ENCODE data around the gene TBC1D1. TPM values are rescaled to one million over a fixed set of nuclear protein-coding genes. Genes with fewer than 3 reads are reported as not detected.

The TBC1D1 gene
- total RNA-seq, 4 donors from 2014 or later: 111 to 176 (median 142) TPM

DNA sequence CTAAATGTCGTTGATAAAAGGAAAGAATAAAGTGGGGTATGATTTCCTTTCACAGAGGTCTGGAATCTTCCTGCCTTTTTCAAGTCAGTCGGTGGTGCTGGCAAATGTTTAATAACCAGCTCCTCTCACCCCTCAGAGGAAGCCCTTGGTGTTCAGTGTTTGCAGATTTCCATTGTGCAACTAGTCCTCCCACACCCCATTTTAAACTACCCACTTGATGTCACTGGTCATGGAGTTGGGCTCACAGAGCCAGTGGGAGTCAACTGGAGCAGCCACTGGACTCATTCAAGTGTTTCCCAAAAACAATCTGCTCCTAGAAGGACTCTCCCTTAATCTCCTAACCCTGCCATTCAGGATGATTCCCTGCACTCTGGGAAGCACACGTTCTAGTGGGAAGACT is 218.5 kb downstream of the TBC1D1 start:
- DNase-seq (no peak), ATAC-seq (no peak)
- Histone ChIP-seq H3K27ac (no peak overlapping the region), H3K4me1 (peaks cover 11 to 12% of the 10 kb centered on the region in 2 donors), H3K36me3 (peaks cover 0 to 39% of the 10 kb centered on the region in 2 donors), H3K4me3 (no peak overlapping the region), H3K27me3 (no peaks in the 10 kb centered on the region), H3K9me3 (no peaks in the 10 kb centered on the region)
- in situ Hi-C loops (cut with MboI; ENCODE audit: low sequenced_read_pairs in 4 of 4): no loop called here
- TF ChIP-seq POLR2A (IDR thresholded peaks at IDR 0.05) (no peak), CTCF (IDR thresholded peaks at IDR 0.05 in 4 of 5, conservative IDR thresholded peaks at IDR 0.05 in 1 of 5) (no peak)
- intact Hi-C loops (cut with DNase I; ENCODE audit: low total_unique reads): no loop called here

DNA sequence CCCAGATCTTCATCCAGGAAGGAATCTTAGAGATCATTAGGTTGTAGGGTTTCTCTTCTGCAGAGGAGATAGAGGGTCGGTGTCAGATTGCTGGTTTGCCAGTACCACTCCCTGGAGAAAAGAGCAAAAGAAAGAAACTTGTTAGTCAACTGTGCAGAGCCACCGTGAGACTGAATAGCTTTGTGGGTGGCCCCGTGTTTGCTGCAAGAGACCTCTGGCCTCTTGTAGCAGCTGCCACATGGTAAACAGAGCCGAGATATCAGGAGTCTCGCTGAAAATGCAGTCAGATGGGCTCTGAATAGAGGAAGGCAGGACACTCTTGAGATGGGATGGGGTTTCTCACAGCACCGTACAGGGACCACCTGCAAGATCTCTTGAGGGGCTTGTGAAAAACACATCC is 219.0 kb downstream of the TBC1D1 start:
- Histone ChIP-seq H3K4me1 (peaks cover 11 to 12% of the 10 kb centered on the region in 2 donors), H3K36me3 (peaks cover 0 to 37% of the 10 kb centered on the region in 2 donors), H3K4me3 (no peak overlapping the region), H3K27ac (no peak overlapping the region), H3K9me3 (no peaks in the 10 kb centered on the region), H3K27me3 (no peaks in the 10 kb centered on the region)
- DNase-seq (no peak), ATAC-seq (no peak)
- in situ Hi-C loops (cut with MboI; ENCODE audit: low sequenced_read_pairs in 4 of 4): no loop called here
- no peak for TF ChIP-seq CTCF (IDR thresholded peaks at IDR 0.05 in 4 of 5, conservative IDR thresholded peaks at IDR 0.05 in 1 of 5)
- TF ChIP-seq POLR2A (IDR thresholded peaks at IDR 0.05): no peak
- intact Hi-C loops (cut with DNase I; ENCODE audit: low total_unique reads): no loop called here

- in situ Hi-C loops (cut with MboI; ENCODE audit: low sequenced_read_pairs in 4 of 4): no loop called here
- Histone ChIP-seq H3K4me3 (no peak overlapping the region), H3K36me3 (peaks cover 0 to 26% of the 10 kb centered on the region in 2 donors), H3K27me3 (no peaks in the 10 kb centered on the region), H3K9me3 (no peaks in the 10 kb centered on the region), H3K27ac (no peak overlapping the region), H3K4me1 (peaks cover 11 to 12% of the 10 kb centered on the region in 2 donors)
- intact Hi-C loops (cut with DNase I; ENCODE audit: low total_unique reads): no loop called here
- ATAC-seq (no peak), DNase-seq (no peak)
- TF ChIP-seq POLR2A (IDR thresholded peaks at IDR 0.05): no peak
- TF ChIP-seq CTCF (IDR thresholded peaks at IDR 0.05 in 4 of 5, conservative IDR thresholded peaks at IDR 0.05 in 1 of 5): no peak
Observed at GRCh38 chr4:38111024-38111423, 220.1 kb downstream of the TBC1D1 start.

- peaks cover 11 to 12% of the 10 kb centered on the region in 2 donors for H3K4me1 ChIP-seq
- intact Hi-C loops (cut with DNase I; ENCODE audit: low total_unique reads): no loop called here
- H3K36me3 ChIP-seq: peaks cover 0 to 20% of the 10 kb centered on the region in 2 donors
Observed at GRCh38 chr4:38111717-38112116, 220.8 kb downstream of the TBC1D1 start.

More at GRCh38 chr4:38111717-38112116, 220.8 kb downstream of the TBC1D1 start:
- no peaks in the 10 kb centered on the region for H3K27me3 ChIP-seq
- no peaks in the 10 kb centered on the region for H3K9me3 ChIP-seq
- no peak overlapping the region for H3K4me3 ChIP-seq
- ATAC-seq (no peak), DNase-seq (no peak)
- TF ChIP-seq POLR2A (IDR thresholded peaks at IDR 0.05): no peak
- no peak for TF ChIP-seq CTCF (IDR thresholded peaks at IDR 0.05 in 4 of 5, conservative IDR thresholded peaks at IDR 0.05 in 1 of 5)
- in situ Hi-C loops (cut with MboI; ENCODE audit: low sequenced_read_pairs in 4 of 4): no loop called here
- H3K27ac ChIP-seq: no peak overlapping the region
